Measurements from ENCODE around the gene ATP5F1D.

The ATP5F1D gene

DNA sequence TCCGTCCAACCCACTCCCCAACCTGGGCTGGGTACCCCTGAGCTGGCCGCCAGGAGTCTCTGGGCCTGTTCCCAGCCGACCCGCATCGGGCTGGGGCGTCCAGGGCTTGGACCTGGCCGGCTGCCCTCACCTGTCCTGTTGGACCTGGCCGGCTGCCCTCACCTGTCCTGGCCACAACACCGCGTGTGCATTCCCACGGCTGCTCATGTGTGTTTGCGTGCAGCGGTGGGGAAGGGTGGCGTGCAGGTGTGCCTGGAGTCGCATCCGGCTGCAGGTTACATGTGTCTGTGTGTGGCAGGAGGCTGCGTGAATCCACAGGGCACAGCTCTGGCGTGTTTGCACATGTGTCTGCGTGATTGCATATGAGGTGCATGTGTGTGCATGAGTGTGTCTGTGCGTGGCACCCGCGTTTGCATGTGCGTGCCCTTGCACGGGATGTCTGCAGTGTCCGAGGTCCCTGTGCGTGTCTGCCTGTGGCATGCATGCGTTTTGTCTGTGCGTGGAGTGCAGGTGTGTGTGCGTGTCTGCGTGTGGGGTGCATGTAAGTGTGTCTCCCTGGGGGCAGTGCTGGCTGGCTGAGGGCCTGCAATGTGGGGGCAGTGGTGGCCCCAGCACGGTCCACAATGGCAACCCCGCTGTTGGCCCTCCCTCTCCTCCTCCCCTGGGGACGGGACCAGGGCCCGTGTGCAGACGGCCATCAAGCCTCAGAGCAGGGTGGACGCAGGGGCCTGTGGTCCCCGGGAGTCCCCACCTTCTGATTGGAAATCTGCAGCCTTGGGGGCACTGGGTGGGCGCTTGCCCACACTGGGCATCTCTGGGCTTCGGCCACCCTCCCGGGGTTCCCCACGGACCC is 47.5 kb downstream of the ATP5F1D start:
- no peak for DNase-seq (ENCODE audit: low read depth)
- TF ChIP-seq, protein P1, sequence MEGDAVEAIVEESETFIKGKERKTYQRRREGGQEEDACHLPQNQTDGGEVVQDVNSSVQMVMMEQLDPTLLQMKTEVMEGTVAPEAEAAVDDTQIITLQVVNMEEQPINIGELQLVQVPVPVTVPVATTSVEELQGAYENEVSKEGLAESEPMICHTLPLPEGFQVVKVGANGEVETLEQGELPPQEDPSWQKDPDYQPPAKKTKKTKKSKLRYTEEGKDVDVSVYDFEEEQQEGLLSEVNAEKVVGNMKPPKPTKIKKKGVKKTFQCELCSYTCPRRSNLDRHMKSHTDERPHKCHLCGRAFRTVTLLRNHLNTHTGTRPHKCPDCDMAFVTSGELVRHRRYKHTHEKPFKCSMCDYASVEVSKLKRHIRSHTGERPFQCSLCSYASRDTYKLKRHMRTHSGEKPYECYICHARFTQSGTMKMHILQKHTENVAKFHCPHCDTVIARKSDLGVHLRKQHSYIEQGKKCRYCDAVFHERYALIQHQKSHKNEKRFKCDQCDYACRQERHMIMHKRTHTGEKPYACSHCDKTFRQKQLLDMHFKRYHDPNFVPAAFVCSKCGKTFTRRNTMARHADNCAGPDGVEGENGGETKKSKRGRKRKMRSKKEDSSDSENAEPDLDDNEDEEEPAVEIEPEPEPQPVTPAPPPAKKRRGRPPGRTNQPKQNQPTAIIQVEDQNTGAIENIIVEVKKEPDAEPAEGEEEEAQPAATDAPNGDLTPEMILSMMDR (conservative IDR thresholded peaks at IDR 0.05; ENCODE audit: low read depth, low read length), result no peak
- no peak overlapping the region for H3K4me3 ChIP-seq (ENCODE audit: low read depth, low read length)

DNA sequence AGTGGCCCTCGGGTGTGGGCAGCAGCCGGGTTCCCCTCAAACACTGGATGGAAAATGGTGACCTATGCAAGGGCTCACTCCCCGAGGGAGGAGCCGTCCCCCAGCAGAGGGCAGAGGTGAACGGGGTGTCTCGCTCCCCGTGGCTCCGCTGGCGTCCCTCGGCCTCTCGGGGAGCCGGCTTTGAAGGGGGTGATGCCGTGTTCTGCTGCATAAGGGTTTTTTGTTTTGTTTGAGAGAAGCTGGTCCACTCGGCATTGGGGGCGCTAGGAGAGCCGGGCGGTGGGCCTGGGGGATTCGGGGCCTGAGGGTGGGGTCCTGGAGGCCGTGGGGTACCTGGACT is 48.1 kb downstream of the ATP5F1D start:
- no peak overlapping the region for H3K4me3 ChIP-seq (ENCODE audit: low read depth, low read length)
- DNase-seq (ENCODE audit: low read depth), result no peak
- TF ChIP-seq, protein P1 (conservative IDR thresholded peaks at IDR 0.05; ENCODE audit: low read depth, low read length), result no peak

- no peak overlapping the region for H3K4me3 ChIP-seq (ENCODE audit: low read depth, low read length)
- TF ChIP-seq, protein P1 (conservative IDR thresholded peaks at IDR 0.05; ENCODE audit: low read depth, low read length), result no peak
- DNase-seq (ENCODE audit: low read depth), result no peak
These were observed 48.7 kb downstream of the ATP5F1D start for GRCh38 chr19:1290196-1290702.

- no peak for DNase-seq (ENCODE audit: low read depth)
- TF ChIP-seq, protein P1 (conservative IDR thresholded peaks at IDR 0.05; ENCODE audit: low read depth, low read length), result no peak
- H3K4me3 ChIP-seq (ENCODE audit: low read depth, low read length), result no peak overlapping the region
These were observed 49.4 kb downstream of the ATP5F1D start for GRCh38 chr19:1290703-1291651.

DNA sequence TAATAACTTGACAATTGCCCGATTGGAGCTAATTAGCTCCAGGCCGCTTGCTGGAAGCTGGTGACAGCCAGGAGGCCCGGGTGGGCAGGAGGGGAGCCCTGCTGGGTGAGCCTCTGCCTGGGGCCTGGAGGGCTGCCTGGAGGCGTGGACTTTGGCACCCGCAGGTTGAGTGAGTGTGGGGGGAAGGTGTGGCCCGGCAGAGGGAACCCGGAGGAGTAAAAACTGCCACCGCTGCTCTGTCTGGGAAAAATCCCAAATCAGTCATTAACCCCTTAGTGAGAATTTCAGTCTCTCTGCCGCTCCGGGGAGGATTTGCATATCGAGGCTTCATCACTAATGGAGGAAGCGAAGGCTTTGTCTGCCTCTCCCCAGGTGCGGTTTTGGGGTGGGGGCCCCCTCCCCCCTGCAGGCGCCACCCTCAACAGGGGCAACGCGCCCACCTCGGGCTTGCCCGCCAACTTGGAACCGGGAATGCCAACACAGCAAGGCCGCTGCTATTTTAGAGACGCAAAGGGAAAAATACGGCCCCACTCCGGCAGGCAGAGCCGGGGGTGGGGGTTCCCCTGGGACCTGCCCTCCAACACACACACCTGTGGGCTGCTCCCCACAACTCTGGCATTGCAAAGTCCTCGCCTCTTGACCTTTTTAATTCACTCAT is 50.3 kb downstream of the ATP5F1D start:
- H3K4me3 ChIP-seq (ENCODE audit: low read depth, low read length), result no peak overlapping the region
- TF ChIP-seq, protein P1 (conservative IDR thresholded peaks at IDR 0.05; ENCODE audit: low read depth, low read length), result no peak
- no peak for DNase-seq (ENCODE audit: low read depth)

DNA sequence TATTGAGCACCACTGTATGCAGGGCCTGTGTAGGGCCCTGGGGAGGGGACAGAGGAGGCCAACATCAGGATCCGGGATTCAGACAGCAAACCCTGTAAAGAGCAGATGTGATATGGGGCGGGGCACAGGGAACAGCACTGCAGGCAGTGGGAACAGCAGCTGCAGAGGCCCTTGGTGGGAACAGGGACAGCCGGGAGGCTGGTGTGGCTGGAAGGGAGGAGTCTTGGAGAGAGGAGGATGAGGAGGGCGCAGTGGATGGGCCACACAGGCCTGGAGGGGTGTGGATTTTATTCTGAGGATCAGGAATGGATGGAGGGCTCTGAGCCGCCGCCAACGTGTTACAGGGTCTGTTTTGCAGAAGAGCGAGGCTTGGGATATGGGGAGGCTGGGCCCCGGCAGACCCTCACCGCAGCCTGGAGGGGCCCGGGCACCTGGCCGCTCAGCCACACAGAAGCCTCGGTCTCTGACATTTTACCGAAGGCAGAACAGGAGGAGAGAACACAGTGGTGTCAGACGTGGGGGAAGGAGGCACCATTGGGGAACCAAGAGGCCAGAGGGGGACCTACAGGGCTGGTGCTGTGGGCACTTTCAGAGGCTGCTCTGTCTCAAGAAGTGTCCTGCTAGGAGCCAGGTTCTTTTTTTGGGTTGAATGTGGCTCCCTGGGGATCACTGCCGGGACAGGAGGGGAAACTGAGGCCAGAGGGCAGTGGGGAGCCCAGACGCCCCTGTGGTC is 51.0 kb downstream of the ATP5F1D start:
- H3K4me3 ChIP-seq (ENCODE audit: low read depth, low read length), result no peak overlapping the region
- TF ChIP-seq, protein P1 (conservative IDR thresholded peaks at IDR 0.05; ENCODE audit: low read depth, low read length), result no peak
- no peak for DNase-seq (ENCODE audit: low read depth)
